Effector memory CD8-positive, alpha-beta T cell (primary cell): ENCODE measurements around the gene PDX1.

Experiments
- ATAC-seq: fragments of 150-1000 bp; cut with Tn5 transposase; replicated peaks from 2 replicates; pipeline ENCODE4 v1.10.0; 2021; ENCODE audit warnings: mild to moderate bottlenecking, moderate library complexity
- DNase-seq, 3 experiments: peaks; one replicate each; pipeline ENCODE4 v3.0.0; 2021
- H3K27ac Mint-ChIP-seq, 2 donors: one replicate each; pipeline ENCODE4 v1.8.0; 2022; ENCODE audit warnings: mild to moderate bottlenecking in 2 of 2, mixed read lengths in 2 of 2, moderate library complexity in 2 of 2
- H3K27me3 Mint-ChIP-seq, 2 donors: one replicate each; pipeline ENCODE4 v1.8.0; 2022; ENCODE audit warnings: mixed read lengths in 2 of 2
- H3K36me3 Mint-ChIP-seq: one replicate; pipeline ENCODE4 v1.8.0; 2022; ENCODE audit warnings: mild to moderate bottlenecking, moderate library complexity, mixed read lengths; ENCODE audit not compliant: insufficient read depth
- H3K4me1 Mint-ChIP-seq, 2 donors: one replicate each; pipeline ENCODE4 v1.8.0; 2022; ENCODE audit warnings: low read depth in 2 of 2, mixed read lengths in 2 of 2
- H3K4me3 Mint-ChIP-seq, 2 donors: one replicate each; pipeline ENCODE4 v1.8.0; 2022; ENCODE audit warnings: mild to moderate bottlenecking in 2 of 2, mixed read lengths in 2 of 2, moderate library complexity in 2 of 2
- H3K9me3 Mint-ChIP-seq, 2 donors: one replicate each; pipeline ENCODE4 v1.8.0; 2022; ENCODE audit warnings: mixed read lengths in 2 of 2

The PDX1 gene

GRCh38 chr13:27965740-27966640 is 46.2 kb downstream of the PDX1 start:
- no peak overlapping the region for H3K27ac Mint-ChIP-seq
- H3K4me1 Mint-ChIP-seq = peaks cover 8 to 23% of the 10 kb centered on the region in 2 donors
- H3K9me3 Mint-ChIP-seq = no peaks in the 10 kb centered on the region
- DNase-seq (no peak), ATAC-seq (no peak)
- no peaks in the 10 kb centered on the region for H3K36me3 Mint-ChIP-seq
- peak overlapping the region in 1 of 2 donors; percentile 18 for H3K4me3 Mint-ChIP-seq
- H3K27me3 Mint-ChIP-seq = peaks cover 76 to 99% of the 10 kb centered on the region in 2 donors

GRCh38 chr13:27966641-27967202 is 46.9 kb downstream of the PDX1 start:
- Mint-ChIP-seq H3K27ac (no peak overlapping the region), H3K27me3 (peaks cover 76 to 99% of the 10 kb centered on the region in 2 donors), H3K9me3 (no peaks in the 10 kb centered on the region), H3K4me1 (peaks cover 8 to 23% of the 10 kb centered on the region in 2 donors), H3K4me3 (peak overlapping the region in 1 of 2 donors; percentile 18), H3K36me3 (no peaks in the 10 kb centered on the region)
- ATAC-seq (no peak), DNase-seq (no peak)

GRCh38 chr13:27967203-27967735 is 47.5 kb downstream of the PDX1 start:
- Mint-ChIP-seq H3K36me3 (no peaks in the 10 kb centered on the region), H3K27me3 (peaks cover 71 to 99% of the 10 kb centered on the region in 2 donors), H3K9me3 (no peaks in the 10 kb centered on the region), H3K4me3 (peak overlapping the region; percentile 29 to 45), H3K4me1 (peaks cover 8 to 20% of the 10 kb centered on the region in 2 donors), H3K27ac (no peak overlapping the region)
- no peak for DNase-seq
- no peak for ATAC-seq

GRCh38 chr13:27967736-27968315 is 48.0 kb downstream of the PDX1 start:
- H3K27ac Mint-ChIP-seq = no peak overlapping the region
- ATAC-seq = no peak
- H3K4me3 Mint-ChIP-seq = peak overlapping the region; percentile 7 to 45
- H3K36me3 Mint-ChIP-seq = no peaks in the 10 kb centered on the region
- H3K4me1 Mint-ChIP-seq = peaks cover 8 to 20% of the 10 kb centered on the region in 2 donors
- no peak for DNase-seq
- H3K9me3 Mint-ChIP-seq = no peaks in the 10 kb centered on the region
- H3K27me3 Mint-ChIP-seq = peaks cover 66 to 99% of the 10 kb centered on the region in 2 donors

GRCh38 chr13:27968316-27969081 is 48.7 kb downstream of the PDX1 start:
- H3K36me3 Mint-ChIP-seq = no peaks in the 10 kb centered on the region
- peaks cover 70 to 99% of the 10 kb centered on the region in 2 donors for H3K27me3 Mint-ChIP-seq
- H3K27ac Mint-ChIP-seq = no peak overlapping the region
- ATAC-seq = no peak
- H3K9me3 Mint-ChIP-seq = no peaks in the 10 kb centered on the region
- peaks cover 8 to 20% of the 10 kb centered on the region in 2 donors for H3K4me1 Mint-ChIP-seq
- H3K4me3 Mint-ChIP-seq = peak overlapping the region in 1 of 2 donors; percentile 64
- no peak for DNase-seq

- Mint-ChIP-seq H3K27me3 (peaks cover 71 to 99% of the 10 kb centered on the region in 2 donors), H3K36me3 (no peaks in the 10 kb centered on the region), H3K27ac (no peak within 1 kb of the TSS), H3K9me3 (no peaks in the 10 kb centered on the region), H3K4me1 (peaks cover 8 to 20% of the 10 kb centered on the region in 2 donors), H3K4me3 (peak within 1 kb of the TSS; percentile 40 to 64)
- no peak for DNase-seq
- no peak for ATAC-seq
Measured at GRCh38 chr13:27969082-27969865, 49.5 kb downstream of the PDX1 start, which contains the start of gene CDX2. Gene CDX2 (minus strand): TSS chr13:27969315. CDS start chr13:27969006, 309 bp downstream.

GRCh38 chr13:27969866-27970229 is 50.0 kb downstream of the PDX1 start:
- no peak for ATAC-seq
- no peak overlapping the region for H3K27ac Mint-ChIP-seq
- H3K9me3 Mint-ChIP-seq = no peaks in the 10 kb centered on the region
- no peak for DNase-seq
- H3K36me3 Mint-ChIP-seq = no peaks in the 10 kb centered on the region
- H3K27me3 Mint-ChIP-seq = peaks cover 73 to 99% of the 10 kb centered on the region in 2 donors
- peaks cover 8 to 20% of the 10 kb centered on the region in 2 donors for H3K4me1 Mint-ChIP-seq
- H3K4me3 Mint-ChIP-seq = no peak overlapping the region

- H3K4me3 Mint-ChIP-seq = no peak overlapping the region
- H3K27me3 Mint-ChIP-seq = peaks cover 73 to 99% of the 10 kb centered on the region in 2 donors
- ATAC-seq = no peak
Measured at GRCh38 chr13:27970382-27971235, 50.8 kb downstream of the PDX1 start.

GRCh38 chr13:27971236-27971645 is 51.4 kb downstream of the PDX1 start:
- Mint-ChIP-seq H3K27ac (no peak overlapping the region), H3K9me3 (no peaks in the 10 kb centered on the region), H3K4me1 (peaks cover 12 to 20% of the 10 kb centered on the region in 2 donors), H3K4me3 (no peak overlapping the region), H3K36me3 (no peaks in the 10 kb centered on the region), H3K27me3 (peaks cover 73 to 99% of the 10 kb centered on the region in 2 donors)
- ATAC-seq (no peak), DNase-seq (no peak)

More at GRCh38 chr13:27970382-27971235, 50.8 kb downstream of the PDX1 start:
- Mint-ChIP-seq H3K9me3 (no peaks in the 10 kb centered on the region), H3K4me1 (peaks cover 11 to 21% of the 10 kb centered on the region in 2 donors), H3K36me3 (no peaks in the 10 kb centered on the region), H3K27ac (no peak overlapping the region)
- no peak for DNase-seq

GRCh38 chr13:27971776-27972477 is 52.1 kb downstream of the PDX1 start:
- ATAC-seq (no peak), DNase-seq (no peak)
- no peak overlapping the region for H3K4me3 Mint-ChIP-seq
- H3K4me1 Mint-ChIP-seq = peaks cover 12 to 20% of the 10 kb centered on the region in 2 donors
- no peaks in the 10 kb centered on the region for H3K36me3 Mint-ChIP-seq
- no peak overlapping the region for H3K27ac Mint-ChIP-seq
- no peaks in the 10 kb centered on the region for H3K9me3 Mint-ChIP-seq
- peaks cover 70 to 99% of the 10 kb centered on the region in 2 donors for H3K27me3 Mint-ChIP-seq

- DNase-seq (no peak), ATAC-seq (no peak)
- H3K27ac Mint-ChIP-seq = no peak overlapping the region
- H3K9me3 Mint-ChIP-seq = no peaks in the 10 kb centered on the region
- no peak overlapping the region for H3K4me3 Mint-ChIP-seq
- peaks cover 70 to 99% of the 10 kb centered on the region in 2 donors for H3K27me3 Mint-ChIP-seq
- H3K36me3 Mint-ChIP-seq = no peaks in the 10 kb centered on the region
- H3K4me1 Mint-ChIP-seq = peaks cover 12 to 15% of the 10 kb centered on the region in 2 donors
Measured at GRCh38 chr13:27972478-27972820, 52.6 kb downstream of the PDX1 start.
